RWPE2 (cell line): ENCODE data around the gene PPP1R3G.
A peak's percentile ranks its signal among the peaks of the same experiment; 100 is the strongest.

ENCODE experiments used
- ATAC-seq: fragments of 200-7000 bp; cut with Tn5 transposase; 3 replicates; pipeline ENCODE4 v1.9.1; 2021; ENCODE audit warnings: low read depth
- DNase-seq: peaks from one replicate; pipeline ENCODE4 v3.0.0-alpha.2; 2020; ENCODE audit warnings: low spot score
- H3K27ac ChIP-seq: fragments of 450-650 bp; 2 replicates; pipeline ENCODE4 v1.5.1; 2017; ENCODE audit warnings: mild to moderate bottlenecking; ENCODE audit not compliant: poor library complexity, severe bottlenecking
- H3K27me3 ChIP-seq: fragments of 250-450 bp; sonication (Bioruptor Pico); 2 replicates; pipeline ENCODE4 v1.5.1; 2021; ENCODE audit warnings: mild to moderate bottlenecking, moderate library complexity; ENCODE audit not compliant: insufficient read depth, poor library complexity, severe bottlenecking
- H3K36me3 ChIP-seq: fragments of 250-450 bp; sonication (Bioruptor Pico); 2 replicates; pipeline ENCODE4 v1.5.1; 2020; ENCODE audit warnings: low read depth, mild to moderate bottlenecking, moderate library complexity
- H3K4me1 ChIP-seq: fragments of 250-450 bp; sonication (Bioruptor Pico); 2 replicates; pipeline ENCODE4 v1.5.1; 2021; ENCODE audit warnings: mild to moderate bottlenecking, moderate library complexity; ENCODE audit not compliant: insufficient read depth, poor library complexity, severe bottlenecking
- H3K4me3 ChIP-seq: fragments of 250-450 bp; sonication (Bioruptor Pico); 2 replicates; pipeline ENCODE4 v1.5.1; 2021; ENCODE audit warnings: mild to moderate bottlenecking, moderate library complexity; ENCODE audit not compliant: severe bottlenecking
- H3K9me3 ChIP-seq: fragments of 250-450 bp; sonication (Bioruptor Pico); 2 replicates; pipeline ENCODE4 v1.5.1; 2021; ENCODE audit warnings: mild to moderate bottlenecking, moderate library complexity; ENCODE audit not compliant: severe bottlenecking
- CTCF ChIP-seq: fragments of 450-650 bp; IDR thresholded peaks from one replicate; pipeline ENCODE4 v1.5.1; 2017; ENCODE audit warnings: mild to moderate bottlenecking, moderate library complexity; ENCODE audit not compliant: poor library complexity, severe bottlenecking

PPP1R3G gene

GRCh38 chr6:5121956-5122355, 36.8 kb downstream of the PPP1R3G start:
- no peak for TF ChIP-seq CTCF
- Histone ChIP-seq H3K4me3 (no peak overlapping the region), H3K27me3 (no peaks in the 10 kb centered on the region), H3K36me3 (no peaks in the 10 kb centered on the region), H3K4me1 (peaks cover 18% of the 10 kb centered on the region), H3K9me3 (no peaks in the 10 kb centered on the region), H3K27ac (no peak overlapping the region)
- DNase-seq (no peak), ATAC-seq (no peak)

DNA sequence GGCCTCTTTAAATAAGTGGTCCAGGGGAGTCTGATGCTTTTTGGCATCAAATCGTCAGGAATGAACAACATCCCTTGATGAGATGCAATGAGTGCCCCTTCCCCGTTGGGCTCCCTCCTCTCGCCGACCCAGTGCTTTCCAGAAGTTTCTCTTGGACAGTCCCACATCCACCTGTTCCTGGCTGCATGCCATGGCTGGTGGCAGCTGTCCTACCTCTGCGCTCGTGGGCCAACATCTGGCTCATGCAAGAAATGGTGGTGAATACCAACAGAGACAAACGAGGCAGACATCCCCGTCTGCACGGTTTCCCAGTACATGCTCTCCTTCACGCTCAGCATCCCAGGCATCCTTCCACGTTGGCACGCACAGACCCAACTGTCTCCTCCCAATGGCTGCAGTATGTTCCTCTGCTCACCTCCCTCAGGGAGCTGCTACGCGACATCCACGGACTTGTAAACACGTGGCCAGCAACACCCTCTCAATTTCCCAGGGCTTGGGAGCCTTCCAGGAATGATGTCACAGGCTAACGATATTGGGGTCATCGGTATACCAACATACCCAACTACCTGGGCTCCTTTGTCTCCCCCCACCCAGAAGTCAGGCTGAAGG, 37.5 kb downstream of the PPP1R3G start:
- no peak overlapping the region for H3K4me3 ChIP-seq
- H3K27me3 ChIP-seq = no peaks in the 10 kb centered on the region
- no peak for TF ChIP-seq CTCF
- DNase-seq = no peak
- no peaks in the 10 kb centered on the region for H3K9me3 ChIP-seq
- no peak for ATAC-seq
- H3K4me1 ChIP-seq = peaks cover 18% of the 10 kb centered on the region
- no peak overlapping the region for H3K27ac ChIP-seq
- no peaks in the 10 kb centered on the region for H3K36me3 ChIP-seq

GRCh38 chr6:5123296-5124143, 38.4 kb downstream of the PPP1R3G start:
- no peak for ATAC-seq
- Histone ChIP-seq H3K4me1 (peaks cover 18% of the 10 kb centered on the region), H3K9me3 (no peaks in the 10 kb centered on the region), H3K4me3 (no peak overlapping the region), H3K27me3 (no peaks in the 10 kb centered on the region), H3K27ac (no peak overlapping the region), H3K36me3 (no peaks in the 10 kb centered on the region)
- no peak for DNase-seq
- no peak for TF ChIP-seq CTCF

- DNase-seq (no peak), ATAC-seq (no peak)
- Histone ChIP-seq H3K36me3 (no peaks in the 10 kb centered on the region), H3K27ac (peak overlapping the region; percentile 55), H3K4me3 (no peak overlapping the region), H3K9me3 (no peaks in the 10 kb centered on the region), H3K27me3 (no peaks in the 10 kb centered on the region), H3K4me1 (peaks cover 18% of the 10 kb centered on the region)
- TF ChIP-seq CTCF = no peak
These were observed 39.4 kb downstream of the PPP1R3G start for GRCh38 chr6:5124526-5124925.
